Measurements from ENCODE around the gene HADH.

HADH gene

GRCh38 chr4:108051343-108051742 is 61.7 kb downstream of the HADH start:
- no peak for DNase-seq (ENCODE audit: low read depth, low spot score)
- Histone ChIP-seq H3K4me1 (ENCODE audit: insufficient read depth, insufficient read length) (no peaks in the 10 kb centered on the region), H3K27me3 (ENCODE audit: insufficient read depth, insufficient read length) (no peaks in the 10 kb centered on the region), H3K9ac (ENCODE audit: insufficient read length, low read depth) (no peak overlapping the region), H3K4me3 (ENCODE audit: insufficient read length, low read depth) (no peak overlapping the region), H3K9me3 (ENCODE audit: insufficient read depth, low read length) (no peaks in the 10 kb centered on the region), H3K36me3 (ENCODE audit: insufficient read depth, insufficient read length, low read length) (peaks cover 33% of the 10 kb centered on the region)
- TF ChIP-seq YY1 (IDR thresholded peaks at IDR 0.05; ENCODE audit: insufficient read depth, insufficient read length) (no peak), SUZ12 (IDR thresholded peaks at IDR 0.05; ENCODE audit: extremely low read depth, insufficient read depth, insufficient read length) (no peak), ZNF274 (IDR thresholded peaks at IDR 0.05; ENCODE audit: low read depth, low read length) (no peak)

DNA sequence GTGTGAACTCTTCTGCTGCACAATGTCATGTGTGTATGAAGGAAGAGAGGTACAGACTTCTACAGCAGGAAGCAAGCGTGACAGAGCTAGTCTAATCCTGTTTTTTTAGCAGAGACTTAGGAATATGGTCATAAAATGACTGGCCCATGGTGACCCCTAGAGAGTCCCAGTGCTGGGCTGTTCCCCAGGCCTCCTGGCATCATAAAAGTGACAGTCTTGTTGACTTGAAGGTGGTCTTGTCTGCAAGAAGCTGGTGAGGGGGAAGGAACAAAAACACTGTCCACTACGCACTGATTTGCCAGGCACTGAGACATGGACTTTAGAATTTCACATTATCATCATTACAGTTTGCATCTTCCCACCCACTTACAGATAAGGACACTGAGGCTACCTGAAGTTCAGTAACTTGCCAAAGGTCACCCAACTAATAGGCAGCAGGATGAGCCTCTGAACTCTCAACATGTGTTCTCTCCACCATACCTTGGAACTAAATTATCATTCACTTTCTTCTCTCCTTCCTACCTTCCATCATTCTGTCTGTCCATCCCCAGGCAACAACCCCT is 63.0 kb downstream of the HADH start:
- Histone ChIP-seq H3K4me3 (ENCODE audit: insufficient read length, low read depth) (no peak overlapping the region), H3K4me1 (ENCODE audit: insufficient read depth, insufficient read length) (no peaks in the 10 kb centered on the region), H3K27me3 (ENCODE audit: insufficient read depth, insufficient read length) (no peaks in the 10 kb centered on the region), H3K9me3 (ENCODE audit: insufficient read depth, low read length) (no peaks in the 10 kb centered on the region), H3K9ac (ENCODE audit: insufficient read length, low read depth) (no peak overlapping the region), H3K36me3 (ENCODE audit: insufficient read depth, insufficient read length, low read length) (peaks cover 28% of the 10 kb centered on the region)
- TF ChIP-seq YY1 (IDR thresholded peaks at IDR 0.05; ENCODE audit: insufficient read depth, insufficient read length) (no peak), ZNF274 (IDR thresholded peaks at IDR 0.05; ENCODE audit: low read depth, low read length) (no peak), SUZ12 (IDR thresholded peaks at IDR 0.05; ENCODE audit: extremely low read depth, insufficient read depth, insufficient read length) (no peak)
- no peak for DNase-seq (ENCODE audit: low read depth, low spot score)

- no peak for TF ChIP-seq SUZ12 (IDR thresholded peaks at IDR 0.05; ENCODE audit: extremely low read depth, insufficient read depth, insufficient read length)
- no peak for TF ChIP-seq ZNF274 (IDR thresholded peaks at IDR 0.05; ENCODE audit: low read depth, low read length)
- Histone ChIP-seq H3K9me3 (ENCODE audit: insufficient read depth, low read length) (no peaks in the 10 kb centered on the region), H3K27me3 (ENCODE audit: insufficient read depth, insufficient read length) (no peaks in the 10 kb centered on the region), H3K36me3 (ENCODE audit: insufficient read depth, insufficient read length, low read length) (peaks cover 25% of the 10 kb centered on the region), H3K4me3 (ENCODE audit: insufficient read length, low read depth) (no peak overlapping the region), H3K4me1 (ENCODE audit: insufficient read depth, insufficient read length) (no peaks in the 10 kb centered on the region), H3K9ac (ENCODE audit: insufficient read length, low read depth) (no peak overlapping the region)
- no peak for DNase-seq (ENCODE audit: low read depth, low spot score)
Measured at GRCh38 chr4:108053251-108053711, 63.6 kb downstream of the HADH start.

GRCh38 chr4:108054025-108054638 is 64.4 kb downstream of the HADH start:
- no peaks in the 10 kb centered on the region for H3K9me3 ChIP-seq (ENCODE audit: insufficient read depth, low read length)
- no peaks in the 10 kb centered on the region for H3K4me1 ChIP-seq (ENCODE audit: insufficient read depth, insufficient read length)
- TF ChIP-seq YY1 (IDR thresholded peaks at IDR 0.05; ENCODE audit: insufficient read depth, insufficient read length) (no peak), SUZ12 (IDR thresholded peaks at IDR 0.05; ENCODE audit: extremely low read depth, insufficient read depth, insufficient read length) (no peak), ZNF274 (IDR thresholded peaks at IDR 0.05; ENCODE audit: low read depth, low read length) (no peak)
- peaks cover 18% of the 10 kb centered on the region for H3K36me3 ChIP-seq (ENCODE audit: insufficient read depth, insufficient read length, low read length)
- DNase-seq (ENCODE audit: low read depth, low spot score): no peak
- H3K27me3 ChIP-seq (ENCODE audit: insufficient read depth, insufficient read length): no peaks in the 10 kb centered on the region
- no peak overlapping the region for H3K4me3 ChIP-seq (ENCODE audit: insufficient read length, low read depth)
- no peak overlapping the region for H3K9ac ChIP-seq (ENCODE audit: insufficient read length, low read depth)

GRCh38 chr4:108055787-108056186 is 66.1 kb downstream of the HADH start:
- TF ChIP-seq ZNF274 (IDR thresholded peaks at IDR 0.05; ENCODE audit: low read depth, low read length) (no peak), SUZ12 (IDR thresholded peaks at IDR 0.05; ENCODE audit: extremely low read depth, insufficient read depth, insufficient read length) (no peak), YY1 (IDR thresholded peaks at IDR 0.05; ENCODE audit: insufficient read depth, insufficient read length) (no peak)
- H3K27me3 ChIP-seq (ENCODE audit: insufficient read depth, insufficient read length): no peaks in the 10 kb centered on the region
- H3K4me3 ChIP-seq (ENCODE audit: insufficient read length, low read depth): no peak overlapping the region
- H3K9me3 ChIP-seq (ENCODE audit: insufficient read depth, low read length): no peaks in the 10 kb centered on the region
- DNase-seq (ENCODE audit: low read depth, low spot score): no peak
- H3K36me3 ChIP-seq (ENCODE audit: insufficient read depth, insufficient read length, low read length): peaks cover 18% of the 10 kb centered on the region
- H3K4me1 ChIP-seq (ENCODE audit: insufficient read depth, insufficient read length): no peaks in the 10 kb centered on the region
- H3K9ac ChIP-seq (ENCODE audit: insufficient read length, low read depth): no peak overlapping the region

DNA sequence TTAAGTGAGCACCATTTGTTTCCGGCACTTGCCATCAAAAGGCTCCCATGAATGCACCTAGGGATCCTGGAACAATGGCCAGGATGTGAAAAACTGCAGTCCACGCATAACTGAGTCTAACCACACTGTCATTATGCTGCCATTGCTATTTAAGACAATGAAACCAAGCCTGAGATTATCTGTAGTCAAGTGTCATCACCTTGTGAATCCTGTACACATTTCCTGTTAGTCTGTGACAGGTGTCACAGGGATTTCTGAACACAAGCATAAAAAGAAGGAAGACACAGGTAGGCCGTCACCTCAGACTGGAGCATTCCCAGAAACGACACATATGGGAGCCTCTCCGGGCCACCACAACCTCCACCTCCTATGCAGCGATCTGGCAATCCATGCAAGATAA is 66.7 kb downstream of the HADH start:
- DNase-seq (ENCODE audit: low read depth, low spot score): no peak
- Histone ChIP-seq H3K9ac (ENCODE audit: insufficient read length, low read depth) (no peak overlapping the region), H3K4me1 (ENCODE audit: insufficient read depth, insufficient read length) (no peaks in the 10 kb centered on the region), H3K36me3 (ENCODE audit: insufficient read depth, insufficient read length, low read length) (peaks cover 18% of the 10 kb centered on the region), H3K27me3 (ENCODE audit: insufficient read depth, insufficient read length) (no peaks in the 10 kb centered on the region), H3K9me3 (ENCODE audit: insufficient read depth, low read length) (no peaks in the 10 kb centered on the region), H3K4me3 (ENCODE audit: insufficient read length, low read depth) (no peak overlapping the region)
- no peak for TF ChIP-seq YY1 (IDR thresholded peaks at IDR 0.05; ENCODE audit: insufficient read depth, insufficient read length)
- TF ChIP-seq SUZ12 (IDR thresholded peaks at IDR 0.05; ENCODE audit: extremely low read depth, insufficient read depth, insufficient read length): no peak
- no peak for TF ChIP-seq ZNF274 (IDR thresholded peaks at IDR 0.05; ENCODE audit: low read depth, low read length)

GRCh38 chr4:108058685-108059440 is 69.2 kb downstream of the HADH start:
- H3K4me1 ChIP-seq (ENCODE audit: insufficient read depth, insufficient read length): no peaks in the 10 kb centered on the region
- no peak overlapping the region for H3K9ac ChIP-seq (ENCODE audit: insufficient read length, low read depth)
- H3K9me3 ChIP-seq (ENCODE audit: insufficient read depth, low read length): no peaks in the 10 kb centered on the region
- H3K27me3 ChIP-seq (ENCODE audit: insufficient read depth, insufficient read length): no peaks in the 10 kb centered on the region
- peaks cover 7% of the 10 kb centered on the region for H3K36me3 ChIP-seq (ENCODE audit: insufficient read depth, insufficient read length, low read length)
- no peak for TF ChIP-seq SUZ12 (IDR thresholded peaks at IDR 0.05; ENCODE audit: extremely low read depth, insufficient read depth, insufficient read length)
- TF ChIP-seq YY1 (IDR thresholded peaks at IDR 0.05; ENCODE audit: insufficient read depth, insufficient read length): no peak
- no peak for TF ChIP-seq ZNF274 (IDR thresholded peaks at IDR 0.05; ENCODE audit: low read depth, low read length)
- no peak for DNase-seq (ENCODE audit: low read depth, low spot score)
- H3K4me3 ChIP-seq (ENCODE audit: insufficient read length, low read depth): no peak overlapping the region
